NCI-H1436 (cell line): Measurements from ENCODE around the gene MGAT5.

Experiments
- DNase-seq: peaks from one replicate; lab custom pipeline; 2025; lab: John Stamatoyannopoulos, UW

MGAT5 gene

DNA sequence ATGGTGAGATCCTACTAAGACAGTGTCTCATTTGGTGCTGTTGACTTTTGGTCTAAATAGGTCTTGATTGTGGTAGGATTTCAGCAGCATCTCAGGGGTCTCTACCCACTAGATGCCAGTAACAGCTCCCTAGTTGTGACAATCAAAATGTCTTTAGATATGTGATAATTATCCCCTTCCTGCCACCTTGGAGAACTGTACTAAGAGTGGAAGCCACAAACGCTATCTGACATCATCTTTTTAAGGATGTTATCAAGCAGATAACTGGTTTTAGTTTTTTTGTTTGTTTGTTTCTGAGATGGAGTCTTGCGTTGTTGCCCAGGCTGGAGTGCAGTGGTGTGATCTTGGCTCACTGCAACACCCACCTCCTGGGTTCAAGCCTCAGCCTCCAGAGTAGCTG lies 3.1 kb downstream of the MGAT5 start:
- no peak for DNase-seq

- DNase-seq, result no peak
Measured at GRCh38 chr2:134257509-134257908, 3.6 kb downstream of the MGAT5 start.

DNA sequence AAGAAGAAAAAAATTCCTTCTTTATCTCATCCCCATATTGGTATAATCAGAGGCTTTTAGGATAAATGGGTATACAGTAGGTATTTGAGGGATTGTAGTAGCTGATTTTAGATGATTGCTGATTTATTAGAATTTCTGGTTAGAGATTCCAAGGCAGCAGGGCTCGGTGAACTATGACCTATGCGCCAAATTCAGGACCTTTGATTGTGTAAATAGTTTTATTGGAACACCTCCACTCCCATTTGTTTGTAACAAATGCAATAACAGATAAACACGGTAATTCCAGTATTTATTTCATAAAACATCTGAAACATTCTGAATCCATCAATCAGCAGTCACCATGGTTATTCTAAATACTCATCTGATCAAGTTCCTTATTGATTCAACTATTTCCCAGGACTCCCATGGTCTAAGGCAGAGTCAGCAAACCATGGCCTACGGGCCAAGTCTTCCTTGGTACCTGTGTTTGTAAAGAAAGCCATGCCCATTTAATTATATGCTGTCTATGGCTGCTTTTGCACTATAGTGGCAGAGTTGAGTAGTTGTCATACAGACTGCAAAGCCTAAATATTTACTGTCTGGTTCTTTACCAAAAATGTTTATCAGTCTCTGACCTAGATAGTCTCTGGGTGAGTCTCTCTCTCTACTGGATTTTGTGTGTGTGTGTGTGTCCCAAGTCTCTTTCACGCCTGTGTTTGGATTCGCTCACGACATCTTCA lies 4.3 kb downstream of the MGAT5 start:
- no peak for DNase-seq

- no peak for DNase-seq
Measured at GRCh38 chr2:134258684-134259388, 5.0 kb downstream of the MGAT5 start.

GRCh38 chr2:134259571-134259970 lies 5.7 kb downstream of the MGAT5 start:
- no peak for DNase-seq

DNA sequence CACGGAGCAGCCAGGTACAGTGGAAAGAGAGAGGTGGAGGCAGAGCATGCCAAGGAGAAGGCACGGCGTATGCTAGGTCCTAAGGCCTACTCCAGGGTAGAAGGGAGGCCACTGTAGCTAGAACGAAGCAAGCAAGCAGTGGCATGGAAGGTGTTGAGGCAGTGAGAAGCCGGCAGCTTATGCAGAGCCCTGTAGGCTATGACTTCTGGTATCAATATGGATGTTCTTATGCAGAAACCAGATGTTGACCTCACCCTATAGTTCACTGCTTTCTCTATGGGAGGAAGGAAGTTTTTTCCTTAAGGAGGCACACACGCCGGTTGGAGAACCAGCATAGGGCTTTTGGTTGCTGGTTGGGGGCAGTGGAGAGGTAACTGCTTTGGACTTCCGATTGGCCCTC lies 6.1 kb downstream of the MGAT5 start:
- no peak for DNase-seq

DNA sequence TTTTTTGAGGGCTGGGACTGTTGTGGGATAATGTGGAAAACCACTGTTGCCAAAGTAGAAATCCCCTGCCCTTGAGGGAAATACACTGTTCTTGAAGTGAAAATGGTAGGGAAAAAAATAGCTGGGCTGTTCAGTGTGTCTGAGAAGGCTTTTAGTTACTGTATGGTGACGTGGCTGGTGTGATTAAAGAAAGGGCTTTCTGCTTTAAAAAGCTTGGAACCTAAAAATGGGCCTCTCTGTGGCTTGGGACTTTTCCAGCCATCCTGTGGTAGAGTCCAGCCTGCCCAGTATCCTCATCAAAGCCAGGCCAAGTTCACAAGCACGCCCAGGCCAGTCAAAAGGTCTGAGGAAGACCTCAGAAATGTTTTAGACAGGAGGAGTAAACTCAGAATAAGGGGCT lies 6.8 kb downstream of the MGAT5 start:
- no peak for DNase-seq

- DNase-seq, result no peak
Measured at GRCh38 chr2:134261398-134262131, 7.7 kb downstream of the MGAT5 start.

GRCh38 chr2:134262684-134263083 lies 8.8 kb downstream of the MGAT5 start:
- DNase-seq, result no peak

- DNase-seq, result no peak
Measured at GRCh38 chr2:134268265-134268664, 14.4 kb downstream of the MGAT5 start.

- DNase-seq, result no peak
Measured at GRCh38 chr2:134269230-134269629, 15.4 kb downstream of the MGAT5 start.

GRCh38 chr2:134269972-134270735 lies 16.3 kb downstream of the MGAT5 start:
- no peak for DNase-seq

DNA sequence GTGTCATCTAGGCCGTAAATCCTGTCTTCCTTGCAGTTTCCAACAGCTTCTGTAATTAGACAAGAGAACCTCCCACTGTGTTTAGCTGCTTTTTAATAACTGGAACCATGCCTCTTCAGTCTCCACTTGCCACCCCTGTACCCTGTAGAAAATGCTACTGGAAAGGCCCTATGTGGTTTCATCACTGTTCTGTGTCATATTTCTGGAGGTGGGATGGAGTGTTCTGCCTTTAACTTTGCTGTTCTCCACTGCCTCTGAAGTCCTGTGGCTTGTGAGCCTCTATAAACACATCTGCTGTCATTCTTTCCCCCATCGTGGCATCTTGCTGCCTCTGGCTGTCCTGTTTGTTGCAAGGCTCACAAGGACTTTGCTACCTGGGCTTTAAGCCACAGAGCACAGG lies 17.9 kb downstream of the MGAT5 start:
- DNase-seq, result no peak

- DNase-seq, result no peak
Measured at GRCh38 chr2:134272806-134273205, 18.9 kb downstream of the MGAT5 start.

DNA sequence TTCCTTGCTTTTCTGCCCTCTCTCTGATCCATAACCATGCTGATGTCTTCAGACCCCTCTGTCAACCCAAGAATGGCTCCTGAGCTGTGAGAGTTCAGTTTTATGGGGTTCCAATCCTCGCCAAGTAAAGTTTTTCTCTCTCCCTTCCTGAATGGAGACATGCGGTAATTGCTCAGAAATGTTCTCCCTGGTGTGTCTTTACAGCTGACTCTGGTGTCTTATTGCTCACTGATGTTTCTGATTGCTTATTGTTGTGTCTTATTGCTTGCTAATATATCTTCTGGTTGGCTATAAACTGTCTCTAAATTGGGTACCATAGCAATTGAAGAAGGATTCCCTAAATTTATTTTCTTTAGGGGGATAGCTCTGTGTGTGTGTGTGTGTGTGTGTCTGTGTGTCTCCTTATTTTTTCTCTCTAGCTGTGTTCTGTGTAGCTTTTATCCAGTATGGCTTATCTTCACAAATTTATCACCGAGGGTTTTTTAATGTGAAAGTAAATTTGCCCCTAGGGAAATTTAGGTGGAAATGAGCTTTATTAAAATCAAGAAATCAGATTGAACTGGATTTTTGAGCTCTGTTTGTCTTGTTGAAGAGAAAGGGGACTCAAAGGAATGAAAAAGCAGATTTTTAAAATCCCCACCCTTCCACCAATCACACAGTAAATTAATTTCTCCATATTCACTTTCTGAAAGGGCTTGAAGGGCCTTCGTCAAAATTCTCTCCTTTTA lies 19.5 kb downstream of the MGAT5 start:
- DNase-seq, result no peak

DNA sequence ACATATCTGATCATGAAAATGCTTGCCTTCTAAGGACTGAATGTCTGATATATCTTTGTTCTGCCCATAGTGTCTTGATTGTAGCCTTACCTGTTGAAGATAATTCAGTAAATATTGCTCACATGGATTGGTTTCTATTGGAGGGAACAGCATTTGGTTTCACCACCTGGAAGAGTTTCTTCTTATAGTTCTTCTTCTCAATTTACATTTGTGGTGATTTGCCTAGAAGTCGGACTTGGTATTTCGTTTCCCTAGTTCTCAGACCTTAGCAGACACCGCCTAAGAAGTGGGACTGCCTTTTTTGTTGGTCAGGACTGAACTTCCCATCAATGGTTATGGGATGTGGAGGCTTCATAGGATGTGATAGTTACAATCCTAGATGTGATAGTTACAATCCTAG lies 20.2 kb downstream of the MGAT5 start:
- DNase-seq, result no peak

- no peak for DNase-seq
Measured at GRCh38 chr2:134275058-134275862, 21.4 kb downstream of the MGAT5 start.

DNA sequence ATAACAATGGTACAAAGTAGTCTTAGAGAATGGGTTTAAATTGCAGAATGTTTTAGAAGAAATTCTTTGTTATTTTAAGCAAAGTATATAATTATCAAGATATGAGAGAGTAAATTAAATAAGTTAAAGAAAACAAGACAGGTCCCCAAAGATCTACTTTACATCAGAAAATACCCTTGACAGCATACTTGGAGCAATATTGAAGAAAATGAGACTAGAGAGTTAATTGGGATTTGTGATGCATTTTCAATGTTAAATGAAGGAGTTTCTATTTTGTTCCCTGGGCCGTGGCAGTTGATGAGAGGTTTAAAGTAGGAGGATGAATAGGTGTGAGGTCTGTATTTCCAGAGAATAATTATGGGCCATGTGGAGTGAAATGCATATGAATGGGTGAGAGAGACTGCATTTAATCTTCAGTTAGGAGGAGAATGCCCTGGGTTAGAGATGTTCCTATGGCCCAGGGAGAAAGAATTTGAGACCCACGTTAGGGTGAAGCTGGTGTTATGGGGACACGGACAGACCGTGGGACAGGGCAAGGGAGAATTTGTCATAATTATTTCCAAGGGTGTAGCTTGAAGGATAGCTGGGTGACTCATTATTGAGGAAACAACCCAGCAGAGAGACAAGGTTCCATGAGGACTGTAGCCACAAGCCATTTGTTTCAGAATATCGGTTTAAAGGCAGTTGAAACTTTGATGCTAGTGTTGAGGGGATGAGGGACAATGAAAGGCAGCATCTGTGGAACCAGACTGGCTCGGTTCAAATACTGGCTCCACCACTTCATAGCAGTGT lies 22.7 kb downstream of the MGAT5 start:
- no peak for DNase-seq

DNA sequence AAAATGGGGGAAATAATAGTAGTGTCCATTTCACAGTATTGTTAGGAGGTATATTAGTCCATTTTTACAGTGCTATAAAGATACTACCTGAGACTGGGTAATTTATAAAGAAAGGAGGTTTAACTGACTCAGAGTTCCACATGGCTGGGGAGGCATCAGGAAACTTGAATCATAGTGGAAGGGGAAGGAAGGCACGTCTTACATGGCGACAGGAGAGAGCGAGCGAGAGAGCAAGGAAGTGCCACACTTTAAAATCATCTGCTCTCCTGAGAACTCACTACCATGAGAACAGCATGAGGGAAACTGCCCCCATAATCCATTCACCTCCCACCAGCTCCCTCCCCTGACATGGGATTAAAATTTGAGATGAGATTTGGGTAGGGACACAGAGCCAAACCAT lies 23.4 kb downstream of the MGAT5 start:
- DNase-seq, result no peak

DNA sequence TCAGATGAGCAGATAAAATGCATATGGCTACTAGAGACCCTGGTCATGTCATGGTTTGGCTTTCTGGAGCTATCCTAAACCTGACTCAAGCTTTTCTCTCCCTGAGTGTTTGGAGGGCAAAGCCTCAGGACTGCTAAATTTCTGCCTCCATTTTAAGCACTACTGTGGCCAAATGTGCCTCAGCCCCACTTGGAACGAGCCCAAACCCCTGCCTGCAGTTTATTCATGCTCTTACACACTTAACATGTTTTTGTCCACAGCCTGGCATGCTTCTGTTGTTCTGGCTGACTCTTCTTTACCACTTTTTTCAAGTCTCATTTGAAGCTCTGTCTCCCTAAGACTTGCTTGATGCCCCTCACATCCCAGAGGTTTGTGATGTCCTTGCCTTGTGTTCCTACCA lies 24.7 kb downstream of the MGAT5 start:
- no peak for DNase-seq
